Activated CD4-positive, alpha-beta T cell treated with anti-CD3 and anti-CD28 coated beads, Interleukin-2, Interleukin-4, amounts not matched to agents 100 ng/mL and 50 ng/mL, durations not matched to agents 16 hours and 8 hours (primary cell): ENCODE data around the gene DNAJB12.
"Not testable (repeated sequence)": the region's sequence is repeated elsewhere in the genome, so short reads cannot be mapped to it uniquely, and the experiment has no call there.

Experiments
- DNase-seq: peaks from one replicate; pipeline ENCODE4 v3.0.0-alpha.2; 2020; ENCODE audit warnings: low spot score

The DNAJB12 gene

GRCh38 chr10:72353028-72353964, 1.4 kb downstream of the DNAJB12 start:
- no peak for DNase-seq

- DNase-seq: no peak
Observed at GRCh38 chr10:72351479-72351878, 3.2 kb downstream of the DNAJB12 start.

- DNase-seq: no peak
Observed at GRCh38 chr10:72349438-72349837, 5.3 kb downstream of the DNAJB12 start.

GRCh38 chr10:72348282-72348681, 6.4 kb downstream of the DNAJB12 start:
- no peak for DNase-seq

GRCh38 chr10:72346117-72346516, 8.6 kb downstream of the DNAJB12 start:
- not testable (repeated sequence) for DNase-seq

GRCh38 chr10:72344932-72345331, 9.8 kb downstream of the DNAJB12 start:
- no peak for DNase-seq

- DNase-seq: no peak
Observed at GRCh38 chr10:72342911-72343310, 11.8 kb downstream of the DNAJB12 start.

GRCh38 chr10:72340510-72341261, 14.0 kb downstream of the DNAJB12 start:
- peak; percentile 79 for DNase-seq

GRCh38 chr10:72338180-72338579, 16.5 kb downstream of the DNAJB12 start:
- no peak for DNase-seq

- no peak for DNase-seq
Observed at GRCh38 chr10:72337722-72338121, 17.0 kb downstream of the DNAJB12 start.

- DNase-seq: no peak
Observed at GRCh38 chr10:72337039-72337629, 17.6 kb downstream of the DNAJB12 start.

GRCh38 chr10:72336259-72337038, 18.3 kb downstream of the DNAJB12 start:
- DNase-seq: no peak

- no peak for DNase-seq
Observed at GRCh38 chr10:72335394-72336258, 19.1 kb downstream of the DNAJB12 start.

- DNase-seq: peak; percentile 91
Observed at GRCh38 chr10:72334825-72335393, 19.8 kb downstream of the DNAJB12 start.

GRCh38 chr10:72334196-72334824, 20.4 kb downstream of the DNAJB12 start:
- DNase-seq: no peak

GRCh38 chr10:72333112-72334015, 21.4 kb downstream of the DNAJB12 start:
- no peak for DNase-seq

GRCh38 chr10:72332423-72333111, 22.2 kb downstream of the DNAJB12 start:
- no peak for DNase-seq
